Trophoblast cell (in vitro differentiated cells and primary cell): ENCODE data around the gene ATP8A1.

Source experiments
- DNase-seq, 2 donors: peaks; one replicate each; pipeline ENCODE4 v3.0.0-alpha.2; 2016
- H2AFZ ChIP-seq: 2 replicates; pipeline ENCODE4 v1.6.1; 2013; ENCODE audit warnings: low read length, moderate library complexity, mild to moderate bottlenecking; ENCODE audit not compliant: insufficient read depth, poor library complexity
- H2AK5ac ChIP-seq: 2 replicates; pipeline ENCODE4 v1.6.1; 2013; ENCODE audit warnings: mild to moderate bottlenecking, low read length
- H2BK120ac ChIP-seq: 2 replicates; pipeline ENCODE4 v1.6.1; 2013; ENCODE audit warnings: low read length, mild to moderate bottlenecking, moderate library complexity; ENCODE audit not compliant: insufficient read depth, poor library complexity
- H2BK12ac ChIP-seq: 2 replicates; pipeline ENCODE4 v1.6.1; 2013; ENCODE audit warnings: mild to moderate bottlenecking, low read length, moderate library complexity
- H2BK5ac ChIP-seq: 2 replicates; pipeline ENCODE4 v1.6.1; 2013; ENCODE audit warnings: low read length, low read depth, moderate library complexity, mild to moderate bottlenecking; ENCODE audit not compliant: poor library complexity
- H3K14ac ChIP-seq: 2 replicates; pipeline ENCODE4 v1.6.1; 2013; ENCODE audit warnings: mild to moderate bottlenecking, low read length
- H3K18ac ChIP-seq: 2 replicates; pipeline ENCODE4 v1.6.1; 2013; ENCODE audit warnings: mild to moderate bottlenecking, low read length
- H3K23ac ChIP-seq: 2 replicates; pipeline ENCODE4 v1.6.1; 2013; ENCODE audit warnings: low read length
- H3K27ac ChIP-seq: 2 replicates; pipeline ENCODE4 v1.5.1; 2013; ENCODE audit warnings: low read depth, mild to moderate bottlenecking, inconsistent platforms, low read length, moderate library complexity
- H3K27me3 ChIP-seq: 2 replicates; pipeline ENCODE4 v1.6.1; 2013; ENCODE audit warnings: inconsistent platforms, mild to moderate bottlenecking, low read length, moderate library complexity; ENCODE audit not compliant: insufficient read depth
- H3K36me3 ChIP-seq, 2 experiments: 1 replicate in 1 of 2; 2 replicates in 1 of 2; pipeline ENCODE4 v1.6.1; 2013; ENCODE audit warnings: low read length in 2 of 2, mild to moderate bottlenecking in 2 of 2, moderate library complexity in 1 of 2; ENCODE audit not compliant: insufficient read depth in 2 of 2, control insufficient read depth in 1 of 2
- H3K4ac ChIP-seq: 2 replicates; pipeline ENCODE4 v1.6.1; 2013; ENCODE audit warnings: low read depth, mild to moderate bottlenecking, low read length, moderate library complexity
- H3K4me1 ChIP-seq, 2 experiments: 1 replicate in 1 of 2; 2 replicates in 1 of 2; pipeline ENCODE4 v1.6.1; 2013; ENCODE audit warnings: low read length in 2 of 2, mild to moderate bottlenecking in 2 of 2, moderate library complexity in 1 of 2; ENCODE audit not compliant: insufficient read depth in 2 of 2, control insufficient read depth in 1 of 2
- H3K4me2 ChIP-seq: 2 replicates; pipeline ENCODE4 v1.6.1; 2013; ENCODE audit warnings: inconsistent platforms, mild to moderate bottlenecking, low read length, moderate library complexity
- H3K4me3 ChIP-seq: 2 replicates; pipeline ENCODE4 v1.5.1; 2013; ENCODE audit warnings: mild to moderate bottlenecking, low read depth, low read length, inconsistent platforms
- H3K79me1 ChIP-seq: one replicate; pipeline ENCODE4 v1.6.1; 2013; ENCODE audit warnings: low read length
- H3K79me2 ChIP-seq: 2 replicates; pipeline ENCODE4 v1.6.1; 2013; ENCODE audit warnings: low read length, mild to moderate bottlenecking; ENCODE audit not compliant: control insufficient read depth, insufficient read depth, poor library complexity
- H3K9ac ChIP-seq: 2 replicates; pipeline ENCODE4 v1.6.1; 2013; ENCODE audit warnings: mild to moderate bottlenecking, low read length
- H3K9me3 ChIP-seq: 2 replicates; pipeline ENCODE4 v1.6.1; 2013; ENCODE audit warnings: low read depth, mild to moderate bottlenecking, control low read depth, inconsistent platforms, low read length; ENCODE audit not compliant: insufficient read depth
- H4K12ac ChIP-seq: 2 replicates; pipeline ENCODE4 v1.6.1; 2013; ENCODE audit warnings: low read depth, mild to moderate bottlenecking, low read length, moderate library complexity
- H4K8ac ChIP-seq: 2 replicates; pipeline ENCODE4 v1.6.1; 2013; ENCODE audit warnings: low read depth, mild to moderate bottlenecking, low read length, moderate library complexity
- H4K91ac ChIP-seq: one replicate; pipeline ENCODE4 v1.6.1; 2013; ENCODE audit warnings: low read depth, mild to moderate bottlenecking, low read length, moderate library complexity
- WGBS: extraction: QIAGEN DNeasy Blood & Tissue Kit; methylation state at CpG from one replicate; pipeline ENCODE4 v1.1.7; 2013; ENCODE audit warnings: missing lambda C conversion rate; ENCODE audit not compliant: insufficient read length, insufficient coverage; ENCODE audit errors: extremely low coverage; 5-methylcytosine and 5-hydroxymethylcytosine counted together

Gene ATP8A1

DNA sequence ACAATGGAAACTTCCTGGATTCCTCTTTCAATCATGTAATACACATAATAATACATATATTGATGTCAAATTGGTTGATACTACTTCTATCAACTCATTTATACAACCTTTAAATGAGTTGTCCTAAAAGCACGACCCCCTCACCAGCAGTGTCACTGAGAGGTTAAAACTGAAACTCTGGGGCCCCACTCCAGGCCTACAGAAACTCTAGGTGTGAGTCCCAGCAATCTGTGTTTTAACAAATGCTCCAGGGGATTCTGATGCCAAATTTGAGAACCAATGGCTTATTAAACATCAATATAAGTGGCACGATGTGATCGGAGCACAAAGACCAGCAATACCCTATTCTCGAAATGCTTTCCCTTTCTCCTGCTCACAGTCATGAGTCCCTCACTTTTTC lies 47.9 kb downstream of the ATP8A1 start:
- Histone ChIP-seq H4K8ac (no peak overlapping the region), H3K4me2 (no peak overlapping the region), H3K4ac (no peak overlapping the region), H3K79me1 (no peaks in the 10 kb centered on the region), H3K23ac (no peak overlapping the region), H2BK120ac (no peak overlapping the region), H3K9me3 (no peaks in the 10 kb centered on the region), H4K12ac (no peak overlapping the region), H3K27me3 (no peaks in the 10 kb centered on the region), H3K18ac (no peak overlapping the region), H2BK12ac (no peak overlapping the region), H3K79me2 (no peaks in the 10 kb centered on the region), H3K36me3 (no peaks in the 10 kb centered on the region), H3K9ac (no peak overlapping the region), H2AFZ (no peak overlapping the region), H2AK5ac (no peak overlapping the region), H3K27ac (no peak overlapping the region), H3K14ac (no peak overlapping the region), H3K4me3 (no peak overlapping the region), H3K4me1 (no peaks in the 10 kb centered on the region), H2BK5ac (no peak overlapping the region), H4K91ac (no peak overlapping the region)
- no peak for DNase-seq
- no CpG with 5 or more reads among the region's 4 CpGs for WGBS

DNA sequence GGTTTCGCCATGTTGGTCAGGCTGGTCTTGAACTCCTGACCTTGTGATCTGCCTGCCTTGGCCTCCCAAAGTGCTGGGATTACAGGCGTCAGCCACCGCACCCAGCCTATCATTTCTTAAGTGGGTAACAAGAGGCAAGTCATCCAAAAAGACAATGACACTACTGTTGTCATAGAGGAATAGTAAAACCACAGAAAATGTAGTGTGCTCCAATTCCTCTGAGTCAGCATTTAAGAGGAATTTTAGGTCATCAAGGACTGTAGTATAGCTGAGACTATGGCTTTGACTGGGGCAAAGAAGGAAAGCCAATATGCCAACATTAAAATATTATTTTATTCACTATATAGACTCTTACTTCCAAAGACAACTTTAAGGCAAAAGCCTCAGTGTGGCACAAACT lies 48.4 kb downstream of the ATP8A1 start:
- H3K4ac ChIP-seq, result no peak overlapping the region
- no peak overlapping the region for H3K4me2 ChIP-seq
- H2AFZ ChIP-seq, result no peak overlapping the region
- no peak overlapping the region for H4K12ac ChIP-seq
- no peak overlapping the region for H3K9ac ChIP-seq
- H2BK5ac ChIP-seq, result no peak overlapping the region
- no peak overlapping the region for H3K14ac ChIP-seq
- no peaks in the 10 kb centered on the region for H3K36me3 ChIP-seq
- no peaks in the 10 kb centered on the region for H3K79me2 ChIP-seq
- no peak overlapping the region for H2BK12ac ChIP-seq
- no peak overlapping the region for H3K27ac ChIP-seq
- no peak overlapping the region for H2AK5ac ChIP-seq
- H3K23ac ChIP-seq, result no peak overlapping the region
- no peak overlapping the region for H4K8ac ChIP-seq
- no peak for DNase-seq
- H3K4me1 ChIP-seq, result no peaks in the 10 kb centered on the region
- no peak overlapping the region for H3K18ac ChIP-seq
- no peak overlapping the region for H3K4me3 ChIP-seq
- no peaks in the 10 kb centered on the region for H3K79me1 ChIP-seq
- no peak overlapping the region for H4K91ac ChIP-seq
- no peaks in the 10 kb centered on the region for H3K27me3 ChIP-seq
- H3K9me3 ChIP-seq, result no peaks in the 10 kb centered on the region
- H2BK120ac ChIP-seq, result no peak overlapping the region
- no CpG with 5 or more reads among the region's 3 CpGs for WGBS

DNA sequence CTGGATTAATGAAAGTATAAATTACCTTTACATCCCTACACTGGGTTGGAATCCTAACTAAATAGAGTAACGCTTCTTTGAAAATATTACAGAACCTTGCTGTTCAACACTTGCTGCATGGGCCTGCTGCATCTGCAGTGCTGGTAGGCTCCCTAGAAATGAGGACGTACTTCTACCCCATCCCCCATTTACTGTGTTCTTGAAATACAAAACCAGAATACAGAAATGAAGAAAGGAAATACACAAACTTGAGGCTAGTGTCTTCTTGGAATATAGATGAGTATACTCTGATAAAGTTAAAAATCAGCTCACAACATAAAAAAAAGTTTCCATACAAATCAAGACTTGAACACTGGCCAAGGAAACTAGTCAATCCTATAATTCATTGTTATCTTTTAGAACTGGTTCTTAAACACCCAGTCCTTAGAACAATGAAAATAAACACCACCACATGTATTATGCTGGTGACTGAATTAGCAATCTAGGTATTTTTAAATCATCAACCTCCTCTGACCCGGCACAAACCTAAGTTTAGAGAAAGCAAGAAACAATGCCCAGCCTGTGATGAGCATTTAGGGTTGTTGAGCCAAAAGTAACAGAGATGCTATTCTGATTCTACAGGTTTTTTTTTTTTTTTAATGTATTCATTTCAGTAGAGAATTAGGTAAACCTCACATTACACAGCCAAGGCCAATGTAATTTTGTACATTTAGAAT lies 49.7 kb downstream of the ATP8A1 start:
- no peak overlapping the region for H2AFZ ChIP-seq
- H3K18ac ChIP-seq, result no peak overlapping the region
- no peak overlapping the region for H4K91ac ChIP-seq
- DNase-seq, result no peak
- H2BK120ac ChIP-seq, result no peak overlapping the region
- no peak overlapping the region for H3K9ac ChIP-seq
- no peak overlapping the region for H2BK5ac ChIP-seq
- H2AK5ac ChIP-seq, result no peak overlapping the region
- no peak overlapping the region for H3K14ac ChIP-seq
- no peak overlapping the region for H2BK12ac ChIP-seq
- H4K12ac ChIP-seq, result no peak overlapping the region
- H3K27me3 ChIP-seq, result no peaks in the 10 kb centered on the region
- WGBS, result no CpG with 5 or more reads among the region's 3 CpGs
- no peak overlapping the region for H3K27ac ChIP-seq
- no peak overlapping the region for H3K23ac ChIP-seq
- no peak overlapping the region for H3K4me3 ChIP-seq
- H3K36me3 ChIP-seq, result no peaks in the 10 kb centered on the region
- no peaks in the 10 kb centered on the region for H3K79me1 ChIP-seq
- H3K4ac ChIP-seq, result no peak overlapping the region
- H3K79me2 ChIP-seq, result no peaks in the 10 kb centered on the region
- no peaks in the 10 kb centered on the region for H3K4me1 ChIP-seq
- H3K9me3 ChIP-seq, result no peaks in the 10 kb centered on the region
- no peak overlapping the region for H3K4me2 ChIP-seq
- H4K8ac ChIP-seq, result no peak overlapping the region

DNA sequence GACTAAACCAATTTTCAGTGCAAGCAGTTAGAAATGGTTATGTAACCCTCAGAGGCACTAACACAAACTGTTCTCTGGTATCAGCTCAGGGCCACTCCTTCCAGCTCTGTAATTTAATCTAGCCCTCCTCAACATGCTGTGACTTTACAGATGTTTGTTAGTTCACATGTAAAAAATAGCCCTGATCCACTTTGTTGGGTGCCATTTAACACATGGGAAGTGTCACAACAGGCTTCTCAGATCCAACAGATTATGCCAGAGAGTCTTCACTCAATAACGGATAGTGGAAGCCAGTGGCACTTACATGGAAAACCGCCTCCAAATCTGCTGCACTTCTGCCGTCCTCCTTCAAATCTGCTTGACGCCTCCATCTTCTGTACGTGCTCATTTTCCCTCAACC lies 51.6 kb downstream of the ATP8A1 start:
- H3K27ac ChIP-seq, result no peak overlapping the region
- no peaks in the 10 kb centered on the region for H3K27me3 ChIP-seq
- H3K4me1 ChIP-seq, result no peaks in the 10 kb centered on the region
- no peak overlapping the region for H4K8ac ChIP-seq
- H3K4ac ChIP-seq, result no peak overlapping the region
- WGBS, result no CpG with 5 or more reads among the region's 5 CpGs
- no peak overlapping the region for H2AK5ac ChIP-seq
- no peaks in the 10 kb centered on the region for H3K36me3 ChIP-seq
- no peak overlapping the region for H3K9ac ChIP-seq
- H3K18ac ChIP-seq, result no peak overlapping the region
- H3K4me3 ChIP-seq, result no peak overlapping the region
- no peak overlapping the region for H3K23ac ChIP-seq
- H2BK12ac ChIP-seq, result no peak overlapping the region
- H4K12ac ChIP-seq, result no peak overlapping the region
- H4K91ac ChIP-seq, result no peak overlapping the region
- no peaks in the 10 kb centered on the region for H3K9me3 ChIP-seq
- no peak for DNase-seq
- H2BK5ac ChIP-seq, result no peak overlapping the region
- no peak overlapping the region for H2AFZ ChIP-seq
- H3K4me2 ChIP-seq, result no peak overlapping the region
- no peak overlapping the region for H2BK120ac ChIP-seq
- no peaks in the 10 kb centered on the region for H3K79me1 ChIP-seq
- H3K14ac ChIP-seq, result no peak overlapping the region
- H3K79me2 ChIP-seq, result no peaks in the 10 kb centered on the region
